Kidney (tissue), 14 donors: ENCODE measurements around the gene GARRE1. TPM values are rescaled to one million over a fixed set of nuclear protein-coding genes. Genes with fewer than 3 reads are reported as not detected.

Experiments used
- DNase-seq, 5 donors: peaks; one replicate each; pipeline ENCODE4 v3.0.0-alpha.2; 2013 to 2020
- FAIRE-seq: peaks from 2 replicates; lab custom pipeline; 2012; peaks lifted over from hg19 to GRCh38; lab: Jason Lieb, UNC
- H3K27ac ChIP-seq, 2 donors: one replicate each; pipeline ENCODE4 v1.7.0; 2013; ENCODE audit warnings: low read depth in 2 of 2, low read length in 2 of 2, inconsistent platforms in 1 of 2
- H3K27me3 ChIP-seq: one replicate; pipeline ENCODE4 v1.7.1; 2013; ENCODE audit warnings: low read length, inconsistent platforms; ENCODE audit not compliant: control insufficient read depth, insufficient read depth
- H3K36me3 ChIP-seq, 3 donors: one replicate each; pipeline versions ENCODE4 v1.7.0 to v1.7.1; 2013; ENCODE audit warnings: low read length in 3 of 3, control low read depth in 1 of 3, inconsistent platforms in 1 of 3; ENCODE audit not compliant: insufficient read depth in 3 of 3, control insufficient read depth in 2 of 3
- H3K4me1 ChIP-seq, 3 donors: one replicate each; pipeline versions ENCODE4 v1.7.0 to v1.7.1; 2013; ENCODE audit warnings: low read length in 3 of 3, inconsistent platforms in 1 of 3, low read depth in 1 of 3; ENCODE audit not compliant: control insufficient read depth in 2 of 3, insufficient read depth in 2 of 3
- H3K4me3 ChIP-seq, 3 donors: one replicate each; pipeline versions ENCODE4 v1.7.0 to v1.8.1; 2013; ENCODE audit warnings: low read length in 3 of 3, control low read depth in 1 of 3, inconsistent platforms in 1 of 3
- H3K9ac ChIP-seq, 3 donors: one replicate each; pipeline versions ENCODE4 v1.7.0 to v1.7.1; 2013; ENCODE audit warnings: low read length in 3 of 3, control low read depth in 1 of 3, inconsistent platforms in 1 of 3
- H3K9me3 ChIP-seq, 3 donors: one replicate each; pipeline versions ENCODE4 v1.7.0 to v1.7.1; 2013; ENCODE audit warnings: low read length in 3 of 3, control low read depth in 1 of 3, inconsistent platforms in 1 of 3; ENCODE audit not compliant: control insufficient read depth in 2 of 3, insufficient read depth in 1 of 3
- CTCF ChIP-seq: IDR thresholded peaks from 3 replicates; pipeline ENCODE4 v1.5.1; 2012; ENCODE audit warnings: mild to moderate bottlenecking, moderate library complexity, borderline replicate concordance; ENCODE audit not compliant: insufficient read depth; ENCODE audit errors: extremely low read depth
- intact Hi-C: fragments of 100-400 bp; cut with DNase I; formaldehyde crosslinking; loops from one replicate; pipeline ENCODE4 v1.11.1; 2022
- polyA plus RNA-seq: library from polyadenylated mRNA; stranded (reverse); fragments of 350-450 nt; fragmentation: Illumina TruSeq; extraction: RNeasy Lipid Tissue Mini Kit (QIAGEN cat#74804); gene quantifications from one replicate; pipeline ENCODE4 v1.2.3, GENCODE V29; 2014; ENCODE audit warnings: low read depth, low replicate concordance; ENCODE audit not compliant: insufficient read depth
- total RNA-seq: library from RNA; stranded (reverse); fragmentation: NEBNext Ultra II Directional; extraction: Animal tissue kit (Norgen Biotek cat#: 25700); gene quantifications from one replicate; pipeline ENCODE4 v1.2.1, GENCODE V29; 2021
- donor health status: control.
- donor health status: control.
- donor health status: control.
- donor health status: control.
- donor health status: control.
- donor health status: DM: yes; HTN: yes; CAD: no.
- donor health status: Normal renal cell carcinoma (clear cell type).

The GARRE1 gene
- total and polyA plus RNA-seq, 2 donors from 2014 or later, result 5.5 to 37.7 TPM

GRCh38 chr19:34298891-34299520 lies 44.7 kb downstream of the GARRE1 start:
- Histone ChIP-seq H3K27ac (no peak overlapping the region), H3K9ac (no peak overlapping the region), H3K4me1 (no peaks in the 10 kb centered on the region), H3K27me3 (no peaks in the 10 kb centered on the region), H3K36me3 (peaks cover 0 to 9% (median 5%) of the 10 kb centered on the region in 3 donors), H3K9me3 (no peaks in the 10 kb centered on the region), H3K4me3 (no peak overlapping the region)
- TF ChIP-seq CTCF, result no peak
- DNase-seq (no peak), FAIRE-seq (no peak)
- intact Hi-C loops, result no loop called here

- Histone ChIP-seq H3K27ac (no peak overlapping the region), H3K9ac (no peak overlapping the region), H3K4me3 (no peak overlapping the region), H3K4me1 (no peaks in the 10 kb centered on the region), H3K9me3 (no peaks in the 10 kb centered on the region), H3K36me3 (peaks cover 0 to 9% (median 5%) of the 10 kb centered on the region in 3 donors), H3K27me3 (no peaks in the 10 kb centered on the region)
- intact Hi-C loops, result no loop called here
- DNase-seq (no peak), FAIRE-seq (no peak)
- TF ChIP-seq CTCF, result no peak
These were observed 45.2 kb downstream of the GARRE1 start for GRCh38 chr19:34299576-34299975.

GRCh38 chr19:34300380-34300779 lies 46.0 kb downstream of the GARRE1 start:
- H3K27ac ChIP-seq, result no peak overlapping the region
- FAIRE-seq, result no peak
- intact Hi-C loops, result no loop called here
- no peaks in the 10 kb centered on the region for H3K27me3 ChIP-seq
- TF ChIP-seq CTCF, result no peak
- peaks cover 0 to 4% (median 3%) of the 10 kb centered on the region in 3 donors for H3K4me1 ChIP-seq
- H3K9ac ChIP-seq, result no peak overlapping the region
- peaks cover 0 to 9% (median 5%) of the 10 kb centered on the region in 3 donors for H3K36me3 ChIP-seq
- no peak overlapping the region for H3K4me3 ChIP-seq
- DNase-seq, result no peak
- H3K9me3 ChIP-seq, result no peaks in the 10 kb centered on the region
